DOHH2 (cell line): ENCODE measurements around the gene ZNF366.

ENCODE experiments used
- H3F3A ChIP-seq: fragments of 200-600 bp; sonication (generic), shearing (Covaris generic); 2 replicates; pipeline ENCODE4 v1.6.0; 2016; ENCODE audit warnings: antibody characterized with exemption, mild to moderate bottlenecking; ENCODE audit not compliant: control insufficient read depth, insufficient read depth
- H3K27ac ChIP-seq: fragments of 200-600 bp; sonication (generic); 2 replicates; pipeline ENCODE4 v1.5.1; 2014; ENCODE audit warnings: low read depth, mild to moderate bottlenecking, low read length, moderate library complexity
- H3K27me3 ChIP-seq: fragments of 200-600 bp; sonication (generic); 2 replicates; pipeline ENCODE4 v1.6.1; 2014; ENCODE audit warnings: mild to moderate bottlenecking, low read length, mixed read lengths; ENCODE audit not compliant: control insufficient read depth
- H3K36me3 ChIP-seq: fragments of 200-600 bp; sonication (generic); 2 replicates; pipeline ENCODE4 v1.6.1; 2014; ENCODE audit warnings: mild to moderate bottlenecking, low read length, moderate library complexity, mixed read lengths; ENCODE audit not compliant: control insufficient read depth
- H3K4me1 ChIP-seq: fragments of 200-600 bp; sonication (generic); 2 replicates; pipeline ENCODE4 v1.6.1; 2014; ENCODE audit warnings: mild to moderate bottlenecking, low read length, mixed read lengths; ENCODE audit not compliant: control insufficient read depth
- H3K4me2 ChIP-seq: fragments of 200-600 bp; sonication (generic); 2 replicates; pipeline ENCODE4 v1.6.0; 2014; ENCODE audit warnings: mild to moderate bottlenecking, low read length, moderate library complexity
- H3K4me3 ChIP-seq: fragments of 200-600 bp; sonication (generic); 2 replicates; pipeline ENCODE4 v1.5.1; 2014; ENCODE audit warnings: mild to moderate bottlenecking, low read length, mixed read lengths
- H3K79me2 ChIP-seq: fragments of 200-600 bp; sonication (generic); 2 replicates; pipeline ENCODE4 v1.6.1; 2014; ENCODE audit warnings: mild to moderate bottlenecking, low read length, mixed read lengths; ENCODE audit not compliant: control insufficient read depth
- H3K9me2 ChIP-seq: fragments of 200-600 bp; sonication (generic); replicated peaks from 2 replicates; pipeline ENCODE4 v1.6.1; 2014; ENCODE audit warnings: mild to moderate bottlenecking, low read length, mixed read lengths; ENCODE audit not compliant: control insufficient read depth
- H3K9me3 ChIP-seq: fragments of 200-600 bp; sonication (generic); 2 replicates; pipeline ENCODE4 v1.6.1; 2014; ENCODE audit warnings: antibody characterized with exemption, low read length, mixed read lengths; ENCODE audit not compliant: control insufficient read depth, insufficient read depth
- H4K20me1 ChIP-seq: fragments of 200-600 bp; sonication (generic); 2 replicates; pipeline ENCODE4 v1.6.0; 2014; ENCODE audit warnings: low read depth, mild to moderate bottlenecking, antibody characterized with exemption, low read length, moderate library complexity; ENCODE audit not compliant: control insufficient read depth, insufficient read depth
- CTCF ChIP-seq: fragments of 200-600 bp; sonication (generic); IDR thresholded peaks from one replicate; pipeline ENCODE4 v1.5.1; 2014; ENCODE audit warnings: antibody characterized with exemption, mild to moderate bottlenecking, low read depth, low read length; ENCODE audit not compliant: poor library complexity, severe bottlenecking
- EZH2phosphoT487 ChIP-seq: fragments of 200-600 bp; sonication (generic); IDR thresholded peaks from 2 replicates; pipeline ENCODE4 v1.6.1; 2017; ENCODE audit warnings: borderline replicate concordance, mild to moderate bottlenecking, antibody characterized with exemption, low read length, moderate library complexity, mixed read lengths

The ZNF366 gene

DNA sequence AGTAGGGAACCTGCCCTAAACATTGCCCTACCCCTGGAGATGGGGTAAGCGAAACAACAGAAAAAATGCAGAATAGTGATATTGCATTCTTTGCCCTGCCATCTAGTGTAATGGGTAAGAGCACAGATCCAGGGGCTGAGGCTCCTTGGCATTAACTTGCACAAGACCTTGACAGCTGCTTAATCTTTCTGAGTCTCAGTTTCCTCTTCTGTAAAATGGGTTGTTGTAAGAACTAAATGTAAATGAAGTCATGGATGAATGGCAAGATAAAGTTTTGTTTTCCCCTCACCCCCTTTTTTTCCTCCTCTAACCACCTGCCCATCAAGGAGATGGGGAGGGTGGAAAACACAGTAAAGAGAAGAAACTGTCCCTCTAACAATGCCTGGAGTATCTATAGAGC lies 47.7 kb upstream of the ZNF366 start:
- H3K27ac ChIP-seq = no peak overlapping the region
- peaks cover 20% of the 10 kb centered on the region for H3K4me1 ChIP-seq
- TF ChIP-seq CTCF = no peak
- H3K4me3 ChIP-seq = no peak overlapping the region
- no peaks in the 10 kb centered on the region for H3K27me3 ChIP-seq
- no peaks in the 10 kb centered on the region for H3K36me3 ChIP-seq
- H3K9me3 ChIP-seq = no peaks in the 10 kb centered on the region
- H3K79me2 ChIP-seq = no peaks in the 10 kb centered on the region
- no peak overlapping the region for H3K4me2 ChIP-seq
- no peaks in the 10 kb centered on the region for H3F3A ChIP-seq
- H3K9me2 ChIP-seq = no peaks in the 10 kb centered on the region
- H4K20me1 ChIP-seq = no peaks in the 10 kb centered on the region

DNA sequence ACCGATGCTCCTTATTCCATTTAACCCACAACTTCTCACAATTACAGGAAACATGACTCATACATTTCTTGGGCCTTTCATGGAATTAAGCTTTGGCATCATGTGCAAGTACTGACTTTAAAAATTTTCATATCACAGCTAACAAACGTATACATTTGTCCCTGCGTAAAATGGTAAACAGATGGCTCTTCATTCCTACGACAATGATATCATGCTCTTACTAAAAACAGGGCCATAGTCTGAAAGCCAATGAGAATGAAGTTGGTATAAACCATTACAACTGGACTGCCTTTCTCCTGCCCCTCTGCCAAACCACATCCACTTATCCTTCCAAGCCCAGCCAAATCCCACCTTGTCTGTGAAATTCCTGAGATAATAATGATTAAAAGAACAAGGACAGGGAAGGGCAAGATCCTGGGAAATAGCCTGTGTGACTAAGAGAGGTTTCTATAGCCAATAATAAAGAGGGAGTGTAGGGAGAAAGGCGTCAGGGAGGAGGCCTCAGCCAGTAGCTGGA lies 44.9 kb upstream of the ZNF366 start:
- TF ChIP-seq CTCF (no peak), EZH2phosphoT487 (no peak)
- Histone ChIP-seq H3K36me3 (no peaks in the 10 kb centered on the region), H3F3A (no peaks in the 10 kb centered on the region), H4K20me1 (no peaks in the 10 kb centered on the region), H3K4me1 (peaks cover 16% of the 10 kb centered on the region), H3K79me2 (no peaks in the 10 kb centered on the region), H3K4me3 (no peak overlapping the region), H3K9me2 (no peaks in the 10 kb centered on the region), H3K4me2 (no peak overlapping the region), H3K9me3 (no peaks in the 10 kb centered on the region), H3K27me3 (peaks cover 3% of the 10 kb centered on the region; the same call in 1 of the 2 replicates), H3K27ac (no peak overlapping the region)

DNA sequence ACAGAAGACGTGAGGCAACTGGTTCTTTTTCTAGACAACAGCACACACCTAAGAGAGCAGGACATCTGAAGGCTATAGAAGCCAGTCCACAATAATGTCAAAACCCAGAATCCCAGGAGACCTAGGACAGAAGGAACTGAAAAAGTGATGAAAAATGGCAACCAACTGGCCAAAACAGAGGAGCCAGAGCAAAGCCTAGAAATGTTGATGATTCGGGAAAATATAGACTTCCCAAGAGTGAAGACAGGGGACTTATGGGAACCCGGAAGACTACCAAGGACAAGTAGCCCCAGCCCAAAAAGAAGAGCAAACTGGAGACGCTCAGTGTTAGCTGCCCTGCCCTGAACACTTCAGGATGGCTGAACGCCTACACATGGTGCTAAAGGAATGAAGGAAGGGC lies 43.4 kb upstream of the ZNF366 start:
- Histone ChIP-seq H3K9me3 (no peaks in the 10 kb centered on the region), H3K9me2 (no peaks in the 10 kb centered on the region), H3K27me3 (peaks cover 3% of the 10 kb centered on the region; the same call in 1 of the 2 replicates), H3F3A (no peaks in the 10 kb centered on the region), H3K27ac (no peak overlapping the region), H3K4me2 (no peak overlapping the region), H3K4me1 (peaks cover under 1% of the 10 kb centered on the region), H4K20me1 (no peaks in the 10 kb centered on the region), H3K4me3 (no peak overlapping the region), H3K79me2 (no peaks in the 10 kb centered on the region), H3K36me3 (no peaks in the 10 kb centered on the region)
- TF ChIP-seq CTCF = no peak
- no peak for TF ChIP-seq EZH2phosphoT487
